ENCODE data around the gene KCTD7.
"Not testable (repeated sequence)": the region's sequence is repeated elsewhere in the genome, so short reads cannot be mapped to it uniquely, and the experiment has no call there.

DNA sequence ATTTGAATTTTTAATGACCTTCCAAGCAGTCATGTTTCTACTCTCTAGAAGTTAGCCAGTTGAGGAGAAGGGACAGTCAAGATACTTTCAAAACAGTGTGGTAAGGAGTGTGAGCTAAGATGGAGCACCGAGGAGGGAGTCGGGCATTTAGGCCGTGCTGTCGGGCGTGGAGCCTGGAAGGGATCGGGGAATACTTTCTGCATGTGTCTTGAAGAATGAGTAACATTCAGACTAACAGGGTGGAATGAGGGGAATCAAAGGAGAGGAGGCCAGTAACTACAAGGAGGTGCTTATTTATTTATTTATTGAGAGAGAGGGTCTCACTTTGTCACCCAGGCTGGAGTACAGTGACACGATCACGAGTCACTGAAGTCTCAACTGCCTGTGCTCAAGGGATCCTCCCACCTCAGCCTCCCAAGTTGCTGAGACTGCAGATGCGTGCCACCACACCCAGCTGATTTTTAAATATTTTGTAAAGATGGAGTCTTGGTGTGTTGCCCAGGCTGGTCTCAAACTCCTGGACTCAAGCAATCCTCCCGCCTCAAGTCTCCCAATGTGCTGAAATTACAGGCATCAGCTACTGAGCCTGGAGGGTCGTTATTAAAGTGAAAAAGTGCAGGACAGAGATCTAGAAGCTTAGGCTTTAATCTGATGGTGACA, 27.3 kb downstream of the KCTD7 start:
- TF ChIP-seq CTCF, POLR2A (IDR thresholded peaks at IDR 0.05): not testable (repeated sequence)

Measured in adrenal gland (tissue), 5 donors.